IPS DF 6.9 (cell line): ENCODE measurements around the gene IL1RAPL1.

ENCODE experiments used
- DNase-seq: peaks from one replicate; pipeline ENCODE4 v3.0.0-alpha.2; 2013; ENCODE audit warnings: low read depth, low spot score
- H3K27ac ChIP-seq: one replicate; pipeline ENCODE4 v1.5.1; 2013; ENCODE audit warnings: low read length, control low read depth
- H3K27me3 ChIP-seq: 2 replicates; pipeline ENCODE4 v1.6.1; 2013; ENCODE audit warnings: mild to moderate bottlenecking, low read length; ENCODE audit not compliant: control insufficient read depth, insufficient read depth
- H3K36me3 ChIP-seq: 2 replicates; pipeline ENCODE4 v1.6.1; 2013; ENCODE audit warnings: low read length; ENCODE audit not compliant: control insufficient read depth, insufficient read depth
- H3K4me1 ChIP-seq: 2 replicates; pipeline ENCODE4 v1.6.1; 2013; ENCODE audit warnings: low read length; ENCODE audit not compliant: control insufficient read depth, insufficient read depth
- H3K4me3 ChIP-seq: 2 replicates; pipeline ENCODE4 v1.5.1; 2013; ENCODE audit warnings: mild to moderate bottlenecking, low read length
- H3K9me3 ChIP-seq: 2 replicates; pipeline ENCODE4 v1.6.1; 2013; ENCODE audit warnings: low read length, inconsistent platforms; ENCODE audit not compliant: control insufficient read depth, insufficient read depth
- WGBS: extraction: QIAGEN DNeasy Blood & Tissue Kit; methylation state at CpG from one replicate; pipeline ENCODE4 v1.1.7; 2013; ENCODE audit warnings: mixed read lengths, missing lambda C conversion rate; ENCODE audit not compliant: insufficient read length, insufficient coverage; 5-methylcytosine and 5-hydroxymethylcytosine counted together

The IL1RAPL1 gene

DNA sequence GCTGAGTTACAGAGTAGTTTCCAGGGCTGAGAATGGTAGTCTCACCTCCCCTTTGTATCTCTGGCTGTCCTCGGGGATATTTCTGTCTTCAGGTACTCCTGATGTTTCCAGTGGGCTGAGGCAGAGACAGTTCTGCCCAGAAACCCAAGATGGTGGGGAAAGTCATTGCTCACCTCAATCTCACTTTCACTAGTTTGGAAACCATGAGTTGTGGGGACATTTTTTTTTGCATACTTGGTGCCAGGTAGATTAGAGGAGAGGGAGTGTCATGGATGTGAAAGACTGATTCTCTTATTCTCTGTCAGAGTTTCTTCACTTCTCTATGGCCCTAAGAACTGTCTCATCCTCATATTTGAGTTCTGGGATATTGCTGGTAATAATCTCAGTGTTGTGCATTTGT, 919.5 kb downstream of the IL1RAPL1 start:
- DNase-seq = no peak
- Histone ChIP-seq H3K4me1 (no peaks in the 10 kb centered on the region), H3K4me3 (no peak overlapping the region), H3K27ac (no peak overlapping the region), H3K9me3 (no peaks in the 10 kb centered on the region), H3K27me3 (no peaks in the 10 kb centered on the region), H3K36me3 (no peaks in the 10 kb centered on the region)
- WGBS = no CpG with 5 or more reads among the region's 1 CpG

GRCh38 chrX:29518100-29518499, 930.9 kb downstream of the IL1RAPL1 start:
- Histone ChIP-seq H3K36me3 (no peaks in the 10 kb centered on the region), H3K27ac (no peak overlapping the region), H3K9me3 (no peaks in the 10 kb centered on the region), H3K27me3 (no peaks in the 10 kb centered on the region), H3K4me3 (no peak overlapping the region), H3K4me1 (no peaks in the 10 kb centered on the region)
- DNase-seq = no peak
- WGBS = no CpG with 5 or more reads among the region's 4 CpGs

GRCh38 chrX:29528281-29528680, 941.0 kb downstream of the IL1RAPL1 start:
- WGBS = no CpG with 5 or more reads among the region's 1 CpG
- Histone ChIP-seq H3K4me3 (no peak overlapping the region), H3K27me3 (no peaks in the 10 kb centered on the region)

GRCh38 chrX:29530501-29530900, 943.3 kb downstream of the IL1RAPL1 start:
- H3K27ac ChIP-seq = no peak overlapping the region
- no peaks in the 10 kb centered on the region for H3K27me3 ChIP-seq
- no peaks in the 10 kb centered on the region for H3K4me1 ChIP-seq
- no peaks in the 10 kb centered on the region for H3K36me3 ChIP-seq
- H3K9me3 ChIP-seq = no peaks in the 10 kb centered on the region
- DNase-seq = no peak
- WGBS = no CpG with 5 or more reads among the region's 2 CpGs
- no peak overlapping the region for H3K4me3 ChIP-seq

More at GRCh38 chrX:29528281-29528680, 941.0 kb downstream of the IL1RAPL1 start:
- no peaks in the 10 kb centered on the region for H3K9me3 ChIP-seq
- H3K36me3 ChIP-seq = no peaks in the 10 kb centered on the region
- H3K27ac ChIP-seq = no peak overlapping the region
- H3K4me1 ChIP-seq = no peaks in the 10 kb centered on the region
- DNase-seq = no peak

DNA sequence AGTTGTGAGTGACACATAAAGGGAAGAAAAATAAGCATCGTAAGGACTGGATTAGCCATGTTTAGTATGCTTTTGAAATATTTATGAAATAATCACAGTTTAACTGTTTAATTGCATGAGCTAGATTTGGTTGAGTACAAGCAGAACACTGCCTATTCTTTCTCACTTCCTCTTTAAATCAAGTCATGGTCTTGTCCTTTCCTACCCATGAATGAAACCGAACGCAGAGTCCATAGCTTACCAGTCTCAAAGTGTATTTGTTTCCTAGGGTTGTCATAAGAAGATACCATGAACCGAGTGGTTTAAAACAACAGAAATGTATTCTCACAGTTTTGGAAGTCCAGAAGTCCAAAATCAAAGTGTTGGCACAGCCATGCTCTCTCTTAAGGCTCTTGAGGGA, 944.1 kb downstream of the IL1RAPL1 start:
- no peak overlapping the region for H3K27ac ChIP-seq
- DNase-seq = no peak
- H3K36me3 ChIP-seq = no peaks in the 10 kb centered on the region
- no peaks in the 10 kb centered on the region for H3K4me1 ChIP-seq
- no peaks in the 10 kb centered on the region for H3K9me3 ChIP-seq
- no peaks in the 10 kb centered on the region for H3K27me3 ChIP-seq
- H3K4me3 ChIP-seq = no peak overlapping the region
- WGBS = no CpG with 5 or more reads among the region's 4 CpGs

GRCh38 chrX:29535212-29536162, 948.2 kb downstream of the IL1RAPL1 start:
- Histone ChIP-seq H3K4me3 (no peak overlapping the region), H3K4me1 (no peaks in the 10 kb centered on the region), H3K36me3 (no peaks in the 10 kb centered on the region), H3K27ac (no peak overlapping the region), H3K9me3 (no peaks in the 10 kb centered on the region), H3K27me3 (no peaks in the 10 kb centered on the region)
- no peak for DNase-seq
- WGBS = no CpG with 5 or more reads among the region's 1 CpG

DNA sequence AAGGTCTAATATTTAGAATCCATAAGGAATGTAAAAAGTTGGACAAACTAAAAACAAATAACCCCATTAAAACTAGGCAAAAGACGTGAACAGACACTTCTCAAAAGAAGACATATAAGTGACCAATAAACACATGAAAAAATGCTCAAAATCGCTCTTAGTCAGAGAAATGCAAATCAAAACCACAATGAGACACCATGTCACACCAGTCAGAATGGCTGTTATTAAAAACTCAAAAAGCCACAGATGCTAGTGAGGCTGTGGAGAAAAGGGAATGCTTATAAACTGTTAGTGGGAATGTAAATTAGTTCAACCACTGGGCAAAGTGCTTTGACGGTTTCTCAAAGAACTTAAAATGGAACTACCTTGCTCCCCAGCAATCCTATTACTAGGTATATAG, 953.8 kb downstream of the IL1RAPL1 start:
- H3K27me3 ChIP-seq = no peaks in the 10 kb centered on the region
- no peak for DNase-seq
- WGBS = no CpG with 5 or more reads among the region's 3 CpGs
- H3K9me3 ChIP-seq = no peaks in the 10 kb centered on the region
- no peaks in the 10 kb centered on the region for H3K4me1 ChIP-seq
- H3K36me3 ChIP-seq = no peaks in the 10 kb centered on the region
- no peak overlapping the region for H3K27ac ChIP-seq
- no peak overlapping the region for H3K4me3 ChIP-seq

GRCh38 chrX:29542152-29542551, 954.9 kb downstream of the IL1RAPL1 start:
- WGBS = no CpG with 5 or more reads among the region's 1 CpG
- no peak overlapping the region for H3K4me3 ChIP-seq
- H3K36me3 ChIP-seq = no peaks in the 10 kb centered on the region
- H3K4me1 ChIP-seq = no peaks in the 10 kb centered on the region
- no peak overlapping the region for H3K27ac ChIP-seq
- H3K27me3 ChIP-seq = no peaks in the 10 kb centered on the region
- no peaks in the 10 kb centered on the region for H3K9me3 ChIP-seq
- DNase-seq = no peak

DNA sequence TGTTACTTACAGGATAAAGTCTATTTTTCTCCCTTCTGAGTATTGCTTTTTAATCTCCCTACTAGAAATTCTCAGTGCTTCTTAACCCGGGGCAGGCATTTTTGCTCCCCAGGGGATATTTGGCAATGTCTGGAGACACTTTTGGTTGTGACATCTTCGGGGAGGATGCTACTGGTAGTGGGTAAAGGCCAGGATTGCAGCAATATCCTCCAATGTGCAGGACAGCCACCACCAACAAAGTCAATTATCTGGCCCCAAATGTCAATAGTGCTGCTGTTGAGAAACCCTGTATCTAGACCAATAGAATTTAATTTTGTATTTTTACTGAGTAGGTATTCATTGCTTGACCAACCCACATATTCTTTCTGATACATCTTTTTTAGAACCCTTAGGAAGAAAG, 958.6 kb downstream of the IL1RAPL1 start:
- Histone ChIP-seq H3K9me3 (no peaks in the 10 kb centered on the region), H3K4me3 (no peak overlapping the region), H3K4me1 (no peaks in the 10 kb centered on the region), H3K27me3 (no peaks in the 10 kb centered on the region), H3K36me3 (no peaks in the 10 kb centered on the region), H3K27ac (no peak overlapping the region)
- no peak for DNase-seq
- no CpG with 5 or more reads among the region's 2 CpGs for WGBS

DNA sequence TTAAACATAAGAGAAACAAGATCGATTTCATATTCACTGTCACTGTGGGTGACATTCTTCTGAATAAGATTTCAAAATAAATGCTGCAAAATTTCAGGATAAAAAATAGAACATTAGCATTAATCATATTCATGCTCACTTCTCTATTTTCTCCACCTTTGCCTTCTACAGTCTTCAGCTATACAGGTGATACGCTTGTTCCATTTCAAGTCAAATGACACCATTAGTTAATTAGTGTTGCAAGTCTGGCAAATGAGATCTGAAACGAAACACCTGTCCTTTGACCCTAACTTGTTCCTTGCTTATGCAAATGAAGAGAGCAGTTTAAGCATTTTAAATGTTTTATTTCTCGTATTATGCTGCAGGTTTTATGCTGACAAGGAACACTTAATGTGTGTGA, 960.6 kb downstream of the IL1RAPL1 start:
- no CpG with 5 or more reads among the region's 4 CpGs for WGBS

DNA sequence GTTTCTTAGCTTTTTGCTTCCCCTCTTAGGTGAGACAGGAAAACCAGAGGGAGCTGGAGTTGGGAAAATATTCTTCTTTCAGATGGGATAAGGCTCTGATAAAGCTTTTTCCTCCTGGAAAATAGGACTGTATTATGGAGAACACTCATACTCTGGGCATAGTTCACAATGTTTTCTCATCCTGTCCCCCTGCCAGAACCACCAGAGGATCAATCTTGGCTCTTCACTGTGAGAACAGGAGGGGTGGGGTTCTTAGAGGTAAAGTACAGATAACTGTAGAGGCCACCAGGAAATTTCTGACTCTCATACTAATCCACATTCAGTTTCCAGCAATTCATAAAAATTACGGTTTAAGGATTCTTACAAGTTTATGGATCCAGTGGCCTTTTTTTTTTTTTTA, 966.3 kb downstream of the IL1RAPL1 start:
- no peaks in the 10 kb centered on the region for H3K27me3 ChIP-seq
- no peak overlapping the region for H3K4me3 ChIP-seq
- no CpG with 5 or more reads among the region's 1 CpG for WGBS

More for the DNA sequence above, 960.6 kb downstream of the IL1RAPL1 start:
- Histone ChIP-seq H3K4me1 (no peaks in the 10 kb centered on the region), H3K36me3 (no peaks in the 10 kb centered on the region), H3K9me3 (no peaks in the 10 kb centered on the region), H3K27me3 (no peaks in the 10 kb centered on the region), H3K27ac (no peak overlapping the region), H3K4me3 (no peak overlapping the region)
- DNase-seq = no peak

More for the DNA sequence above, 966.3 kb downstream of the IL1RAPL1 start:
- no peaks in the 10 kb centered on the region for H3K36me3 ChIP-seq
- no peaks in the 10 kb centered on the region for H3K4me1 ChIP-seq
- no peak overlapping the region for H3K27ac ChIP-seq
- DNase-seq = no peak
- no peaks in the 10 kb centered on the region for H3K9me3 ChIP-seq
